Epithelial cell of esophagus (primary cell): ENCODE measurements around the gene OR4D11.
A peak's percentile ranks its signal among the peaks of the same experiment; 100 is the strongest.

Experiments
- DNase-seq: peaks from one replicate; pipeline ENCODE4 v3.0.0; 2010; ENCODE audit warnings: low read depth
- H3K4me3 ChIP-seq: 2 replicates; pipeline ENCODE4 v1.5.1; 2011; ENCODE audit warnings: mild to moderate bottlenecking, low read length, control low read depth
- TF ChIP-seq, protein P1 (sequence below): IDR thresholded peaks from 2 replicates; pipeline ENCODE4 v1.5.1; 2011; ENCODE audit warnings: low read depth, mild to moderate bottlenecking, low read length, control low read depth, inconsistent platforms; ENCODE audit not compliant: insufficient read depth; ENCODE audit errors: missing control alignments

The OR4D11 gene

DNA sequence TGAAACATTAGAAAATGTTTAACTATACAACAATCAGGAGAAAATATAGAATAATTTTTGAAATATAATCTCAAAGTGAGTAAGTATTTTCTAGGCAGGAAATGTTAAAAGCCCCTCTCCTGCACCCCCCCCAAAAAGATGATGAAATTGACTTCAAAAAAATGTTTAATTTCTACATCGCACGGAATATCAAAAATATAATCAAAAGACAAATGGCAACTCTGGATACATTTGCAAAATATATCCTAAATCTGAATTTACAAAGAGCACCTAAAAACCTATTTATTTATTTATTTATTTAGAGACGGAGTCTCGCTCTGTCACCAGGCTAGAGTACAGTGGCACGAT is 44.9 kb downstream of the OR4D11 start:
- no peak overlapping the region for H3K4me3 ChIP-seq
- no peak for DNase-seq
- TF ChIP-seq, protein P1, sequence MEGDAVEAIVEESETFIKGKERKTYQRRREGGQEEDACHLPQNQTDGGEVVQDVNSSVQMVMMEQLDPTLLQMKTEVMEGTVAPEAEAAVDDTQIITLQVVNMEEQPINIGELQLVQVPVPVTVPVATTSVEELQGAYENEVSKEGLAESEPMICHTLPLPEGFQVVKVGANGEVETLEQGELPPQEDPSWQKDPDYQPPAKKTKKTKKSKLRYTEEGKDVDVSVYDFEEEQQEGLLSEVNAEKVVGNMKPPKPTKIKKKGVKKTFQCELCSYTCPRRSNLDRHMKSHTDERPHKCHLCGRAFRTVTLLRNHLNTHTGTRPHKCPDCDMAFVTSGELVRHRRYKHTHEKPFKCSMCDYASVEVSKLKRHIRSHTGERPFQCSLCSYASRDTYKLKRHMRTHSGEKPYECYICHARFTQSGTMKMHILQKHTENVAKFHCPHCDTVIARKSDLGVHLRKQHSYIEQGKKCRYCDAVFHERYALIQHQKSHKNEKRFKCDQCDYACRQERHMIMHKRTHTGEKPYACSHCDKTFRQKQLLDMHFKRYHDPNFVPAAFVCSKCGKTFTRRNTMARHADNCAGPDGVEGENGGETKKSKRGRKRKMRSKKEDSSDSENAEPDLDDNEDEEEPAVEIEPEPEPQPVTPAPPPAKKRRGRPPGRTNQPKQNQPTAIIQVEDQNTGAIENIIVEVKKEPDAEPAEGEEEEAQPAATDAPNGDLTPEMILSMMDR, result no peak

DNA sequence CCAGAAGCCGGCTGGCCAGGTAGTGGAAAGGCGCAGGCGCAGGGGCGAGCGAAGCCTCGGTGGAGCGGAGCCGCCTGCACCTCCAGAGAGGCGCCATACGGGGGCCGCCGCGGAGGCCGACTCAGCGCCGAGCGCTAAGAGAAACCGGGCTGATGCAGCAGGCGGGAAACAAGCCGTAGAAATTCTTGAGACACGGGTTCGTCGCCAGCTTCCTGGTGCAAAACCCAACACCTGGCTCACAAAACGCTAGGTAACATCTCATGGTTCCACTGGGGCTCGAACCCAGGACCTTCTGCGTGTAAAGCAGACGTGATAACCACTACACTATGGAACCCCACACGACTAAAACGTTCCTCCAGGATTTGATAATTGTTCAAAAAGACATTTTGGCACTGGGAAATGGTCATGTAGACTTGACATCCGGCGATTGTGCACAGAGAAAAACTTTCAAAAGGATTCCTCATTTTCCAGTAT is 47.0 kb downstream of the OR4D11 start:
- peak overlapping the region; percentile 78 for H3K4me3 ChIP-seq
- TF ChIP-seq, protein P1, result peak; percentile 45
- DNase-seq, result peak; percentile 97

DNA sequence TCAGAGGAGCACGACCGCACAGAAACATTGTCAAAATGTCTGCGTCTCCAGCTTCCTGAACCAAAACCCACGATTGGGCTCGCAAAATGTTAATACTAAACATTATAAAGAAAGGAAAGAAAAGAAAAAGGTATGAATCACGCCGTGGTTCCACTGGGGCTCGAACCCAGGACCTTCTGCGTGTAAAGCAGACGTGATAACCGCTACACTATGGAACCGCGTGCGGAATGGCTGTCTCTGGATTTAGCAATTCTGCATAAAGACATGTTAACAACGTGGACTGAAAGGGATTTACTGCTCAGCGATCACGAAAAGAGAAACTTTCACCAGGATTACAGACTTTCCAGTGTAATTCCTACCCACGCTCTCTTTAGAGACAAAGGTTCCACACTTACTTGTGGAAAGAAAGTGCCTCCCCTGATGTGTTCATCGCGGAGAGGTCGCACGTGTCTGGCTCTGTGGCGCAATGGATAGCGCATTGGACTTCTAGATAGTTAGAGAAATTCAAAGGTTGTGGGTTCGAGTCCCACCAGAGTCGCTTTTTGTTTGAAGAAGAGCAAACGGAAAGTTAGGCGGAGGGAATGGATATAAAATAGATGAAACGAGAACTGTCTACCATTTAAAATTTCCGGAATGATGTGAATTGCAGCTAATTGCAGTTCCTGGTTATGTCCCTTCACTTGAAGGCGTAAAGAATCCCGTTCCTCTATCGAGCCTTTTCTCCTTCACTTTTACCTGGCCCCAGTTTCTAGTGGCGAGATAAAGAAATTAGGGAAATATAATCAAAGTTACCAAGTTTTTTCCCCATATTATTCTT is 47.7 kb downstream of the OR4D11 start:
- TF ChIP-seq, protein P1, result no peak

DNA sequence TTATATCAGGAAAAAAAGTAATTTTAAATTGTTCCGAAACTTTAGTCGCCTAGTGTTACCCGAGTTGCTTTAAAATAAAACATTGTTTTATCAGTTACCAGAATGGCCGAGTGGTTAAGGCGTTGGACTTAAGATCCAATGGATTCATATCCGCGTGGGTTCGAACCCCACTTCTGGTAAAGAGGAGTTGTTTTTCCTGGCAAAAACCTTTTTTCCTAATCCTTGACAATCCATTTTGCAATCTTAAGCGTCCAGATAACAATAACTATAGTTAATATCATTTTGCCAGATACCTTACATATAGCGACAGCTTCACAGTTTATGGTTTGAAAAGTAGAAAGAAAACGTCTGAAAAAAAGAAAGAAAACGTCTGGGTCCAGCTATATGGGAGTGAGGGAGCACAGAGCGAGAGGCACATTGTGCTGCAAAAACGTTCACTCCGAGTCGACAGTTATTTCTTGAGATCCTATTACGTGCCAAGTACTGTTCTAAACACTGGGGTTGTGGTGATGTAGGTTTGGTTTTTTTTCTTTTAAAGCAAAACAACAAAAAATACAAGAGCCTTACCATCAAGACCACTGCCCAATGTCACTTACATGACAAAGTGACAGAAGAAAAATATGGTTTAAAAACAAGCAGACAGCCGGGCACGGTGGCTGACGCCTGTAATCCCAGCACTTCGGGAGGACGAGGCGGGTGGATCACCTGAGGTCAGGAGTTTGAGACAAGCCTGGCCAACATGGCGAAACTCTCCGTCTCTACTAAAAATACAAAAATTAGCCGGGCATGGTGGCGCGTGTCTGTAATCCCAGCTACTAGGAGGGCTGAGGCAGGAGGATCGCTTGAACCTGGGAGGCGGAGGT is 48.5 kb downstream of the OR4D11 start:
- TF ChIP-seq, protein P1, result no peak
- peak; percentile 76 for DNase-seq
- peak overlapping the region; percentile 78 for H3K4me3 ChIP-seq

More for the DNA sequence above, 47.7 kb downstream of the OR4D11 start:
- H3K4me3 ChIP-seq, result peak overlapping the region; percentile 78
- peak; percentile 88 for DNase-seq

DNA sequence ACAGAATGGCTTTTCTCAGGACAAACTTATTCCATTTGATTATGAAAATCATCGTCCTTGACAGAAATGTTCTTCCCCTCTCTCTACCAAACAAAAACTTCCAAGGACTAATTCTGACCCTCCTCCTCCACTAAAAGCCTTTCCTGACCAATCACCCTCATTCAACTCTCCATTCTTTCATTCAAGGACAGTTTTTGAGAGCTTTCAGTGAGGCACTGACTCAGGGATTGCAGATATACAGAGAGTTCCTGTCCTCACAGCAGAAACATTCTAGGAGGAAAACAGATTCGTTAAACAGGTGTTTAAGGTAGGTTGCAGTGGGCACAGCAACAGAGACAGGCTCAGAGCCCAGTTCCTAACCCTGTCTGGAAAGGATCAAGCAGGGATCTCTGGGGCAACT is 49.5 kb downstream of the OR4D11 start:
- no peak overlapping the region for H3K4me3 ChIP-seq
- no peak for DNase-seq
- TF ChIP-seq, protein P1, result no peak

DNA sequence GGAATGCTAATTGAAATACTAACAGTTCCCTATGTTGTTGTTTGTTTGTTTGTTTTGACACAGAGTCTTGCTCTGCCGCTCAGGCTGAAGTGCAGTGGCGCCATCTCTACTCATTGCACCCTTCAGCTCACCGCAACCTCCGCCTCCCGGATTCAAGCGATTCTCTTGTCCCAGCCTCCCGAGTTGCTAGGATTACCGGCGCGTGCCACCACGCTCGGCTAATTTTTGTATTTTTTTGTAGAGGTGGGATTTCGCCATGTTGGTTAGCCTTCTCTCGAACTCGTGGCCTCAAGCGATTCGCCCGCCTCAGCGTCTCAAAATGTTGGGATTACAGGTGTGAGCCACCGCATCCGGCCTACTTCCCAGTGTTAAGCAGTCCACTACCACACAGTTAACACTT is 49.9 kb downstream of the OR4D11 start:
- no peak for DNase-seq
- TF ChIP-seq, protein P1, result no peak

More for the DNA sequence above, 49.9 kb downstream of the OR4D11 start:
- no peak overlapping the region for H3K4me3 ChIP-seq
